B cell (primary cell): ENCODE measurements around the gene NANS. TPM values are rescaled to one million over a fixed set of nuclear protein-coding genes. Genes with fewer than 3 reads are reported as not detected.

Experiments
- ATAC-seq: fragments of 200-7000 bp; cut with Tn5 transposase; one replicate; pipeline ENCODE4 v1.10.0; 2021; ENCODE audit warnings: low read depth, mild to moderate bottlenecking, moderate number of reproducible peaks, moderate library complexity
- CTCF ChIA-PET: fragments of 350-600 bp; sonication (Branson Sonifier 250); formaldehyde crosslinking; loops from one replicate; lab custom pipeline; 2021; ENCODE audit warnings: antibody characterized with exemption, inconsistent platforms; lab: Charles Lee
- POLR2A ChIA-PET: fragments of 350-600 bp; sonication (Branson Sonifier 250); formaldehyde crosslinking; loops from one replicate; lab custom pipeline; 2021; ENCODE audit warnings: antibody characterized with exemption; lab: Charles Lee
- DNase-seq: peaks from one replicate; pipeline ENCODE4 v3.0.0; 2013
- H2AFZ ChIP-seq: 2 replicates; pipeline ENCODE4 v1.6.1; 2012; ENCODE audit warnings: mild to moderate bottlenecking, low read depth, low read length; ENCODE audit not compliant: insufficient read depth, poor library complexity, severe bottlenecking
- H3K27ac ChIP-seq, 2 donors: 1 replicate in 1 of 2; 2 replicates in 1 of 2; pipeline ENCODE4 v1.5.1; 2012 to 2013; ENCODE audit warnings: low read length in 2 of 2, mild to moderate bottlenecking in 2 of 2, moderate library complexity in 1 of 2
- H3K27me3 ChIP-seq, 4 experiments: fragments of 200-600 bp in 1 of 4; sonication (generic) in 1 of 4; replicated peaks in 1 of 4; 1 replicate in 2 of 4; 2 replicates in 2 of 4; pipeline versions ENCODE4 v1.6.1 to v1.7.0; 2013 to 2016; ENCODE audit warnings: low read length in 3 of 4, mild to moderate bottlenecking in 2 of 4, mixed read lengths in 1 of 4, moderate library complexity in 1 of 4; ENCODE audit not compliant: insufficient read depth in 4 of 4, control insufficient read depth in 3 of 4; ENCODE audit errors: control extremely low read depth in 1 of 4
- H3K36me3 ChIP-seq, 2 experiments: replicated peaks in 1 of 2; 1 replicate in 1 of 2; 2 replicates in 1 of 2; pipeline versions ENCODE4 v1.6.1 to v1.7.1; 2013; ENCODE audit warnings: low read length in 1 of 2; ENCODE audit not compliant: insufficient read depth in 2 of 2, control insufficient read depth in 1 of 2; ENCODE audit errors: control extremely low read depth in 1 of 2, extremely low read depth in 1 of 2
- H3K4me1 ChIP-seq, 2 donors: fragments of 200-600 bp in 1 of 2; sonication (generic) in 1 of 2; 1 replicate in 1 of 2; 2 replicates in 1 of 2; pipeline versions ENCODE4 v1.5.1 to v1.6.1; 2013 to 2017; ENCODE audit warnings: low read length in 2 of 2; ENCODE audit not compliant: control insufficient read depth in 2 of 2, insufficient read depth in 2 of 2
- H3K4me2 ChIP-seq: replicated peaks from 2 replicates; pipeline ENCODE3; 2012; ENCODE audit warnings: mild to moderate bottlenecking, low read depth, low read length; ENCODE audit not compliant: poor library complexity, severe bottlenecking
- H3K4me3 ChIP-seq, 5 experiments: fragments of 200-600 bp in 1 of 5; sonication (generic) in 1 of 5; 1 replicate in 3 of 5; 2 replicates in 2 of 5; pipeline versions ENCODE4 v1.5.1 to v1.7.0; 2011 to 2016; ENCODE audit warnings: low read length in 4 of 5, mild to moderate bottlenecking in 4 of 5, low read depth in 2 of 5, control low read depth in 1 of 5, moderate library complexity in 1 of 5; ENCODE audit not compliant: insufficient read depth in 1 of 5; ENCODE audit errors: control extremely low read depth in 1 of 5, extremely low read depth in 1 of 5
- H3K79me2 ChIP-seq: fragments of 200-600 bp; sonication (generic); one replicate; pipeline ENCODE4 v1.6.0; 2016; ENCODE audit warnings: low read length; ENCODE audit not compliant: control insufficient read depth, insufficient read depth
- H3K9ac ChIP-seq: fragments of 200-600 bp; sonication (generic); 2 replicates; pipeline ENCODE4 v1.6.1; 2017; ENCODE audit warnings: mild to moderate bottlenecking, low read length, moderate library complexity
- H3K9me3 ChIP-seq, 3 donors: one replicate each; pipeline versions ENCODE4 v1.6.1 to v1.7.1; 2013; ENCODE audit warnings: low read length in 2 of 3; ENCODE audit not compliant: control insufficient read depth in 2 of 3, insufficient read depth in 1 of 3; ENCODE audit errors: control extremely low read depth in 1 of 3
- H4K20me1 ChIP-seq: 2 replicates; pipeline ENCODE4 v1.6.0; 2012; ENCODE audit warnings: mild to moderate bottlenecking, low read length; ENCODE audit not compliant: insufficient read depth, control insufficient read depth, poor library complexity, severe bottlenecking
- H3K27ac Mint-ChIP-seq: one replicate; pipeline ENCODE4 v1.8.0; 2021; ENCODE audit warnings: mixed read lengths
- H3K27me3 Mint-ChIP-seq: one replicate; pipeline ENCODE4 v1.8.0; 2021; ENCODE audit warnings: mixed read lengths
- H3K4me1 Mint-ChIP-seq: one replicate; pipeline ENCODE4 v1.8.0; 2021; ENCODE audit warnings: mixed read lengths
- H3K4me3 Mint-ChIP-seq: one replicate; pipeline ENCODE4 v1.8.0; 2021; ENCODE audit warnings: mixed read lengths
- H3K9me3 Mint-ChIP-seq: one replicate; pipeline ENCODE4 v1.8.0; 2022; ENCODE audit warnings: mixed read lengths; ENCODE audit not compliant: insufficient read depth
- EZH2 ChIP-seq: IDR thresholded peaks from 2 replicates; pipeline ENCODE4 v1.6.1; 2012; ENCODE audit warnings: borderline replicate concordance, low read depth, mild to moderate bottlenecking, moderate library complexity, low read length; ENCODE audit not compliant: insufficient read depth, poor library complexity, severe bottlenecking
- WGBS: methylation state at CpG from one replicate; pipeline ENCODE4 v1.1.5; 2013; ENCODE audit warnings: missing lambda C conversion rate; ENCODE audit not compliant: insufficient coverage; 5-methylcytosine and 5-hydroxymethylcytosine counted together
- intact Hi-C: fragments of 100-400 bp; cut with micrococcal nuclease; formaldehyde crosslinking; loops from one replicate; pipeline ENCODE4 v1.10.0; 2022
- polyA plus RNA-seq: library from polyadenylated mRNA; depleted of rRNA; stranded (reverse); fragments of >200 nt; gene quantifications from 2 replicates; pipeline ENCODE4 v1.2.3, GENCODE V29; 2012
- total RNA-seq, 2 donors: library from RNA; stranded (reverse); fragments of 120-200 nt in 1 of 2; gene quantifications; 1 replicate in 1 of 2; 2 replicates in 1 of 2; pipeline versions ENCODE4 v1.2.3 to v1.2.4, GENCODE V29; 2013 to 2022
- TF ChIP-seq, protein P1 (sequence below): fragments of 200-600 bp; IDR thresholded peaks from one replicate; pipeline ENCODE4 v1.8.0; 2022; ENCODE audit warnings: antibody characterized with exemption, mild to moderate bottlenecking

Gene NANS
- total and polyA plus RNA-seq, 2 donors (not counting 1 experiment from before 2014, with no cell fraction given): 14.2 to 14.9 TPM

GRCh38 chr9:98083061-98083501, 26.5 kb downstream of the NANS start:
- Mint-ChIP-seq H3K9me3 (no peaks in the 10 kb centered on the region), H3K27ac (peak overlapping the region; percentile 29), H3K4me1 (peaks cover 15% of the 10 kb centered on the region), H3K4me3 (no peak overlapping the region), H3K27me3 (no peaks in the 10 kb centered on the region)
- Histone ChIP-seq H3K27ac (no peak overlapping the region), H3K9me3 (no peaks in the 10 kb centered on the region), H3K79me2 (no peaks in the 10 kb centered on the region), H3K9ac (no peak overlapping the region), H3K4me3 (no peak overlapping the region), H3K27me3 (no peaks in the 10 kb centered on the region), H2AFZ (no peak overlapping the region), H3K36me3 (peaks cover 13 to 24% of the 10 kb centered on the region in 2 experiments), H3K4me1 (peaks cover 0 to 5% of the 10 kb centered on the region in 2 donors), H3K4me2 (no peak overlapping the region), H4K20me1 (no peaks in the 10 kb centered on the region)
- POLR2A ChIA-PET: no interaction called here
- CTCF ChIA-PET: no interaction called here
- DNase-seq: no peak
- no peak for TF ChIP-seq EZH2
- TF ChIP-seq, protein P1, sequence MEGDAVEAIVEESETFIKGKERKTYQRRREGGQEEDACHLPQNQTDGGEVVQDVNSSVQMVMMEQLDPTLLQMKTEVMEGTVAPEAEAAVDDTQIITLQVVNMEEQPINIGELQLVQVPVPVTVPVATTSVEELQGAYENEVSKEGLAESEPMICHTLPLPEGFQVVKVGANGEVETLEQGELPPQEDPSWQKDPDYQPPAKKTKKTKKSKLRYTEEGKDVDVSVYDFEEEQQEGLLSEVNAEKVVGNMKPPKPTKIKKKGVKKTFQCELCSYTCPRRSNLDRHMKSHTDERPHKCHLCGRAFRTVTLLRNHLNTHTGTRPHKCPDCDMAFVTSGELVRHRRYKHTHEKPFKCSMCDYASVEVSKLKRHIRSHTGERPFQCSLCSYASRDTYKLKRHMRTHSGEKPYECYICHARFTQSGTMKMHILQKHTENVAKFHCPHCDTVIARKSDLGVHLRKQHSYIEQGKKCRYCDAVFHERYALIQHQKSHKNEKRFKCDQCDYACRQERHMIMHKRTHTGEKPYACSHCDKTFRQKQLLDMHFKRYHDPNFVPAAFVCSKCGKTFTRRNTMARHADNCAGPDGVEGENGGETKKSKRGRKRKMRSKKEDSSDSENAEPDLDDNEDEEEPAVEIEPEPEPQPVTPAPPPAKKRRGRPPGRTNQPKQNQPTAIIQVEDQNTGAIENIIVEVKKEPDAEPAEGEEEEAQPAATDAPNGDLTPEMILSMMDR: no peak
- intact Hi-C loops: no loop called here
- 90% methylated on average over 2 of the region's 2 CpGs for WGBS
- no peak for ATAC-seq

- 98% methylated on average over 4 of the region's 7 CpGs for WGBS
- Mint-ChIP-seq H3K9me3 (no peaks in the 10 kb centered on the region), H3K27ac (peak overlapping the region; percentile 29), H3K4me1 (peaks cover 19% of the 10 kb centered on the region), H3K27me3 (no peaks in the 10 kb centered on the region), H3K4me3 (no peak overlapping the region)
- no peaks in the 10 kb centered on the region for H4K20me1 ChIP-seq
- H2AFZ ChIP-seq: no peak overlapping the region
- intact Hi-C loops: no loop called here
- H3K4me2 ChIP-seq: no peak overlapping the region
- no peak overlapping the region for H3K27ac ChIP-seq
- H3K9ac ChIP-seq: no peak overlapping the region
- ATAC-seq (no peak), DNase-seq (no peak)
- H3K4me3 ChIP-seq: no peak overlapping the region
- no peaks in the 10 kb centered on the region for H3K9me3 ChIP-seq
- TF ChIP-seq, protein P1: no peak
- TF ChIP-seq EZH2: no peak
- ChIA-PET POLR2A (no interaction called here), CTCF (interaction anchor here (1.1 kb wide), 1 partner anchor 174 kb away, joined by 7 read pairs; no protein-coding TSS in a partner anchor)
- H3K36me3 ChIP-seq: peaks cover 13 to 24% of the 10 kb centered on the region in 2 experiments
- H3K4me1 ChIP-seq: peaks cover 0 to 8% of the 10 kb centered on the region in 2 donors
- H3K79me2 ChIP-seq: no peaks in the 10 kb centered on the region
- H3K27me3 ChIP-seq: no peaks in the 10 kb centered on the region
These were observed 27.1 kb downstream of the NANS start for GRCh38 chr9:98083566-98084183.
